Measurements from ENCODE around the gene MLANA.

- TF ChIP-seq CTCF (conservative IDR thresholded peaks at IDR 0.05 in 1 of 2, IDR thresholded peaks at IDR 0.05 in 1 of 2; ENCODE audit: low read depth in 1 of 2, low read length in 2 of 2) (no peak), EZH2 (IDR thresholded peaks at IDR 0.05; ENCODE audit: low read length, missing control alignments) (no peak)
Observed at GRCh38 chr9:5902377-5902776, 11.7 kb downstream of the MLANA start.

Measured in fibroblast of lung (primary cell).